Measurements from ENCODE around the gene CFDP1. TPM values are rescaled to one million over a fixed set of nuclear protein-coding genes. Genes with fewer than 3 reads are reported as not detected.

CFDP1 gene
- total RNA-seq, result 52.0 and 64.4 TPM in 2 replicates

GRCh38 chr16:75432828-75433731 lies at the start of gene CFDP1:
TSS of gene CFDP1 (minus strand) at chr16:75433503. CDS start at chr16:75433352, 151 bp downstream.

GRCh38 chr16:75464122-75464918 lies 31.0 kb upstream of the CFDP1 start, which contains the start of gene TMEM170A:
TSS of gene TMEM170A (minus strand) at chr16:75464689. CDS start at chr16:75464600, 89 bp downstream.

DNA sequence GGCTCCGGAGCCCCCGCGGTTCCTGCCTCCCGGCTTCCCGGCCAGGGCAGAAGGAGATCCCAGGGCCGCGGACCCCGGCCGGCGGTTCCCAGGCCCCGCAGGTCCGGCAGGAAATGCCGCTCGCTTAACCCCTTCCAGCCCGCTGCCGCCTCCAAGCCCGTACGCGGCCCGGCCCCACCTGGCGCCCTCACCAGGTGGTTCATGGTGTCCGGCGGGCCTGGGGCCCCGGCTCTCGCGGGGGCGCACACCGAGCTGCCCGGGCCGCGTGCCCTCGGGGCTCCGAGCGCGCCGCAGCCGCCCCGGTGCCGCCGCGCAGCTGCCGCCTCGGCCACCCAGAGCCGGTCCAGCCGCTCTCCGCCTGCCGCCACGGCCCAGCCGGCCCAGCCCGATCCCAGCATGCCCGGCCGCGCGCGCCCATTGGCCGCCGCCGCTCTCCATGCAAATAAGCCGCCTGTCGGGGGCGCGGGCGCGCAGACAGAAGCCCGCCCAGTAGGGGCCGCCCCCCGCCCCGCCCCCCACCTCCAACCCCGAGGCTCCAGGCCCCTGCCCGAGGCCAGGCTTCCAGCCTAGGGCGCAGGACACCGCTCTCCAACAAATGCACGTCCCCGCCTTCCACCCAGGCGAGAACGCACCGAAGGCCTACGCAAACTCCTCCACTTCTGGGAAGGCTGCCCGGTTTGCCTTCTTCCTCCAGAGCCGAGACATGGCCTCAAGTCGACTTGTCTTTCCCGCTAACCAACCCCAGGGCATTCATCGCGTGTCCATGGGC lies 181.8 kb downstream of the CFDP1 start, which contains the start of gene BCAR1:
BCAR1 (minus strand) TSS at position 345 of the 769 bp plus-strand sequence; CDS start at position 203, 142 bp downstream.

Other genes with a start within 250 kb of the CFDP1 start
- gene CTRB2, start 226.3 kb downstream of the CFDP1 start, total RNA-seq, result not detected in 2 replicates
- gene CTRB1, start 214.5 kb downstream of the CFDP1 start, total RNA-seq, result not detected in 2 replicates
- gene BCAR1, start 181.9 kb downstream of the CFDP1 start, total RNA-seq, result 55.5 and 116 TPM in 2 replicates
- gene TMEM170A, start 31.2 kb upstream of the CFDP1 start, total RNA-seq, result 22.0 and 22.1 TPM in 2 replicates
- 4.5 and 6.2 TPM in 2 replicates for gene CHST6, start 61.9 kb upstream of the CFDP1 start, total RNA-seq
- 0.23 TPM in 1 of 2 replicates, not detected in the other for gene CHST5, start 102.6 kb upstream of the CFDP1 start, total RNA-seq
- gene TMEM231, start 122.7 kb upstream of the CFDP1 start, total RNA-seq, result 17.2 and 21.5 TPM in 2 replicates
- 50.2 and 85.2 TPM in 2 replicates for gene GABARAPL2, start 132.9 kb upstream of the CFDP1 start, total RNA-seq
- 68.9 and 80.5 TPM in 2 replicates for gene ADAT1, start 189.8 kb upstream of the CFDP1 start, total RNA-seq
- 127 and 164 TPM in 2 replicates for gene KARS1, start 214.2 kb upstream of the CFDP1 start, total RNA-seq
- 55.6 and 56.4 TPM in 2 replicates for gene TERF2IP, start 214.3 kb upstream of the CFDP1 start, total RNA-seq
- not detected in 2 replicates for gene CPHXL2, start 243.5 kb upstream of the CFDP1 start, total RNA-seq